Activated B cell treated with CpG ODN at 0.5 μM for 24 hours (primary cell): ENCODE data around the gene ATXN2. TPM values are rescaled to one million over a fixed set of nuclear protein-coding genes. Genes with fewer than 3 reads are reported as not detected.

Source experiments
- ATAC-seq: fragments of 200-7000 bp; cut with Tn5 transposase; one replicate; pipeline ENCODE4 v1.10.0; 2021; ENCODE audit warnings: low read depth, mild to moderate bottlenecking, moderate library complexity
- CTCF ChIA-PET: fragments of 350-600 bp; sonication (Branson Sonifier 250); formaldehyde crosslinking; loops from one replicate; lab custom pipeline; 2021; ENCODE audit warnings: antibody characterized with exemption; lab: Charles Lee
- POLR2A ChIA-PET: fragments of 350-600 bp; sonication (Branson Sonifier 250); formaldehyde crosslinking; loops from one replicate; lab custom pipeline; 2021; ENCODE audit warnings: antibody characterized with exemption; lab: Charles Lee
- DNase-seq: peaks from one replicate; pipeline ENCODE4 v3.0.0; 2022
- H3K27ac Mint-ChIP-seq: one replicate; pipeline ENCODE4 v1.8.0; 2020; ENCODE audit warnings: mixed read lengths
- H3K27me3 Mint-ChIP-seq: one replicate; pipeline ENCODE4 v1.8.0; 2021; ENCODE audit warnings: mixed read lengths
- H3K36me3 Mint-ChIP-seq: one replicate; pipeline ENCODE4 v1.8.0; 2021; ENCODE audit warnings: low read depth, mixed read lengths
- H3K4me1 Mint-ChIP-seq: one replicate; pipeline ENCODE4 v1.8.0; 2021; ENCODE audit warnings: mixed read lengths
- H3K4me3 Mint-ChIP-seq: one replicate; pipeline ENCODE4 v1.8.0; 2020; ENCODE audit warnings: mild to moderate bottlenecking, mixed read lengths
- H3K9me3 Mint-ChIP-seq: one replicate; pipeline ENCODE4 v1.8.0; 2020; ENCODE audit warnings: mixed read lengths
- intact Hi-C: fragments of 100-400 bp; cut with micrococcal nuclease; formaldehyde crosslinking; loops from one replicate; pipeline ENCODE4 v1.15.1; 2024
- total RNA-seq: library from RNA; stranded (reverse); gene quantifications from 2 replicates; pipeline ENCODE4 v1.2.3, GENCODE V29; 2022
- TF ChIP-seq, protein P1 (sequence below): fragments of 200-600 bp; IDR thresholded peaks from one replicate; pipeline ENCODE4 v1.8.0; 2022; ENCODE audit warnings: antibody characterized with exemption, mild to moderate bottlenecking

The ATXN2 gene, protein sequence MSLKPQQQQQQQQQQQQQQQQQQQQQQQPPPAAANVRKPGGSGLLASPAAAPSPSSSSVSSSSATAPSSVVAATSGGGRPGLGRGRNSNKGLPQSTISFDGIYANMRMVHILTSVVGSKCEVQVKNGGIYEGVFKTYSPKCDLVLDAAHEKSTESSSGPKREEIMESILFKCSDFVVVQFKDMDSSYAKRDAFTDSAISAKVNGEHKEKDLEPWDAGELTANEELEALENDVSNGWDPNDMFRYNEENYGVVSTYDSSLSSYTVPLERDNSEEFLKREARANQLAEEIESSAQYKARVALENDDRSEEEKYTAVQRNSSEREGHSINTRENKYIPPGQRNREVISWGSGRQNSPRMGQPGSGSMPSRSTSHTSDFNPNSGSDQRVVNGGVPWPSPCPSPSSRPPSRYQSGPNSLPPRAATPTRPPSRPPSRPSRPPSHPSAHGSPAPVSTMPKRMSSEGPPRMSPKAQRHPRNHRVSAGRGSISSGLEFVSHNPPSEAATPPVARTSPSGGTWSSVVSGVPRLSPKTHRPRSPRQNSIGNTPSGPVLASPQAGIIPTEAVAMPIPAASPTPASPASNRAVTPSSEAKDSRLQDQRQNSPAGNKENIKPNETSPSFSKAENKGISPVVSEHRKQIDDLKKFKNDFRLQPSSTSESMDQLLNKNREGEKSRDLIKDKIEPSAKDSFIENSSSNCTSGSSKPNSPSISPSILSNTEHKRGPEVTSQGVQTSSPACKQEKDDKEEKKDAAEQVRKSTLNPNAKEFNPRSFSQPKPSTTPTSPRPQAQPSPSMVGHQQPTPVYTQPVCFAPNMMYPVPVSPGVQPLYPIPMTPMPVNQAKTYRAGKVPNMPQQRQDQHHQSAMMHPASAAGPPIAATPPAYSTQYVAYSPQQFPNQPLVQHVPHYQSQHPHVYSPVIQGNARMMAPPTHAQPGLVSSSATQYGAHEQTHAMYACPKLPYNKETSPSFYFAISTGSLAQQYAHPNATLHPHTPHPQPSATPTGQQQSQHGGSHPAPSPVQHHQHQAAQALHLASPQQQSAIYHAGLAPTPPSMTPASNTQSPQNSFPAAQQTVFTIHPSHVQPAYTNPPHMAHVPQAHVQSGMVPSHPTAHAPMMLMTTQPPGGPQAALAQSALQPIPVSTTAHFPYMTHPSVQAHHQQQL
- total RNA-seq: 38.3 and 46.2 TPM in 2 replicates

DNA sequence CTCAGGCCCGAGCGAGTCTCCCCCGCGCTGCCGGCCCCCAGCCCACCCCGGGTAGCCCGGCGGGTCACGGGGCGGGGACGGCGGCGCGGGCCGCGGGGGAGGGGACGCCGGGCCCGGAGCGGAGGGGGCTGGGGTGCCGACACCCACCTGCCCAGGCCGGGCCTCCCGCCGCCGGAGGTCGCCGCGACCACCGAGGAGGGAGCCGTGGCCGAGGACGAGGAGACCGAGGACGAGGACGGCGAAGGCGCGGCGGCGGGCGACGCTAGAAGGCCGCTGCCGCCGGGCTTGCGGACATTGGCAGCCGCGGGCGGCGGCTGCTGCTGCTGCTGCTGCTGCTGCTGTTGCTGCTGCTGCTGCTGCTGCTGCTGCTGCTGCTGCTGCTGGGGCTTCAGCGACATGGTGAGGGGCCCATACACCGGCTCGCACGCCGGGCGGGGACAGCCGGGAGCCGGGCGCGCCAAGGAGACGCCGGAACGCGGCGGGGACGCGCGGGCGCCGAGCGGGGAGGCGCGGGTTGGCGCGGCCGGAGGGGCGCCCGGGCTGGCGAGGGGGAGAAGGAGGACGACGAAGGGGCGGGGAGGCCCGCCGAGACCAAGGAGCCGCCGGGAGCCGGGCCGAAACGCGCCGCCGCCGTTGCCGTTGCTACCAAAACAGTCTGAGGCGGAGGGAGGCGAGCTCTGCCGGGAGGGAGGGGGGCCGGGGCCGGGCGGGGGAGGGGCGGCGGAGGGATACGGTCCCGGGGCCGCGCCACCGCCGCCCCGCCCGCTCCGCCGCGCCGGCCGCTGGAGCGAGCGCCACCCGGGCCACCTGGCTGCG lies at the start of gene ATXN2:
Gene ATXN2, minus strand, starts transcription at position 679 of the 816 bp plus-strand sequence. Its CDS starts 281 bp downstream, at position 398.
- H3K27me3 Mint-ChIP-seq: no peaks in the 10 kb centered on the region
- H3K36me3 Mint-ChIP-seq: peaks cover 12% of the 10 kb centered on the region
- CTCF ChIA-PET: no interaction called here
- DNase-seq: peak; percentile 42
- TF ChIP-seq, protein P1, sequence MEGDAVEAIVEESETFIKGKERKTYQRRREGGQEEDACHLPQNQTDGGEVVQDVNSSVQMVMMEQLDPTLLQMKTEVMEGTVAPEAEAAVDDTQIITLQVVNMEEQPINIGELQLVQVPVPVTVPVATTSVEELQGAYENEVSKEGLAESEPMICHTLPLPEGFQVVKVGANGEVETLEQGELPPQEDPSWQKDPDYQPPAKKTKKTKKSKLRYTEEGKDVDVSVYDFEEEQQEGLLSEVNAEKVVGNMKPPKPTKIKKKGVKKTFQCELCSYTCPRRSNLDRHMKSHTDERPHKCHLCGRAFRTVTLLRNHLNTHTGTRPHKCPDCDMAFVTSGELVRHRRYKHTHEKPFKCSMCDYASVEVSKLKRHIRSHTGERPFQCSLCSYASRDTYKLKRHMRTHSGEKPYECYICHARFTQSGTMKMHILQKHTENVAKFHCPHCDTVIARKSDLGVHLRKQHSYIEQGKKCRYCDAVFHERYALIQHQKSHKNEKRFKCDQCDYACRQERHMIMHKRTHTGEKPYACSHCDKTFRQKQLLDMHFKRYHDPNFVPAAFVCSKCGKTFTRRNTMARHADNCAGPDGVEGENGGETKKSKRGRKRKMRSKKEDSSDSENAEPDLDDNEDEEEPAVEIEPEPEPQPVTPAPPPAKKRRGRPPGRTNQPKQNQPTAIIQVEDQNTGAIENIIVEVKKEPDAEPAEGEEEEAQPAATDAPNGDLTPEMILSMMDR: no peak
- H3K9me3 Mint-ChIP-seq: no peaks in the 10 kb centered on the region
- intact Hi-C loops: loop anchor here (2.0 to 10.0 kb wide), 5 partner anchors 88 to 1717 kb away; partner anchors contain the start of genes ACAD10, GLTP, HECTD4 and MAPKAPK5
- ATAC-seq: peak; percentile 54
- POLR2A ChIA-PET: interaction anchor here (0.8 kb wide), 3 partner anchors 87 to 243 kb away, joined by 3 to 7 read pairs (median 4); partner anchors contain the start of genes ACAD10, BRAP and MAPKAPK5
- peaks cover 32% of the 10 kb centered on the region for H3K4me1 Mint-ChIP-seq
- H3K4me3 Mint-ChIP-seq: peak within 1 kb of the TSS; percentile 89
- peak within 1 kb of the TSS; percentile 88 for H3K27ac Mint-ChIP-seq

DNA sequence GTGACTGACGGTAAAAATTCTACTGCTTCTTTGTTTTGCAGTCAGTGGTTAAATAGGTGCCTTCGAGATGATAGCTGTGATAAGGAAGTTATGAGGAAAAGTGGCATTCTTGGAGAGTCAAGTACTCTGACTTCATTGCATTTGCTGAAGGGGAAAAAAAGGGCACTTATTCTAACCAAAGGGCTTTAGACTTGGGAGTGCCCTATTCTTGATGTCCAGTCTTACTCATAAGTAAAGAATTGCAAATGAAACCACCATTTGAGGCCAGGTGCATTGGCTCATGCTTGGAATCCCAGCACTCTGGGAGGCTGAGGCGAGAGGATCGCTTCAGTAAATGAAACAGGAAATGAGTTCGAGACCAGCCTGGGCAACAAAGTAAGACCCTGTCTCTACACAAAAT lies 46.3 kb upstream of the ATXN2 start:
- intact Hi-C loops: no loop called here

DNA sequence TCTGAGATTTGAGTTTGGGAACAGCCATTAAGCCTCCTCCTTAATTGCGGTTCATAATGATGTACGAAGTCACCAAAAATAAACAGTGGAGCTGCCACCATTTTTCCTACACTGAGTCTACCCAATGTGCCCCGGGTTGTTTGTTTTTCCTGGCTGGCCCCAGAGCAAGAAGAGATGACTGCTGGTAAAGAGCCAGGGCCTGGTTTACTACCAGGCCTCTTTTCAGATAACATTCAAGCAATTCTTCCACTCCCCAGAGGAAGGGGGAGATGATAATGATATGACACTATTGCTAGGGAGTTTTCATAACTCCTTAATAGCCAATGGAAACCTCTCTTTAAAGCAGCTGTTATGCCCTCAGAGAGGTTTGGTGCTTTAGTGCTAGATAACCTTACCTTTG lies 44.3 kb upstream of the ATXN2 start:
- Mint-ChIP-seq H3K9me3 (no peaks in the 10 kb centered on the region), H3K4me1 (no peaks in the 10 kb centered on the region), H3K36me3 (peaks cover 71% of the 10 kb centered on the region), H3K4me3 (no peak overlapping the region), H3K27ac (no peak overlapping the region), H3K27me3 (no peaks in the 10 kb centered on the region)
- ChIA-PET CTCF (no interaction called here), POLR2A (no interaction called here)
- TF ChIP-seq, protein P1: no peak
- intact Hi-C loops: no loop called here
- no peak for DNase-seq
- no peak for ATAC-seq

More for the DNA sequence above, 46.3 kb upstream of the ATXN2 start:
- DNase-seq (no peak), ATAC-seq (no peak)
- Mint-ChIP-seq H3K4me1 (no peaks in the 10 kb centered on the region), H3K27me3 (no peaks in the 10 kb centered on the region), H3K4me3 (no peak overlapping the region), H3K27ac (no peak overlapping the region), H3K36me3 (peaks cover 76% of the 10 kb centered on the region), H3K9me3 (no peaks in the 10 kb centered on the region)
- TF ChIP-seq, protein P1: no peak
- ChIA-PET POLR2A (no interaction called here), CTCF (no interaction called here)

DNA sequence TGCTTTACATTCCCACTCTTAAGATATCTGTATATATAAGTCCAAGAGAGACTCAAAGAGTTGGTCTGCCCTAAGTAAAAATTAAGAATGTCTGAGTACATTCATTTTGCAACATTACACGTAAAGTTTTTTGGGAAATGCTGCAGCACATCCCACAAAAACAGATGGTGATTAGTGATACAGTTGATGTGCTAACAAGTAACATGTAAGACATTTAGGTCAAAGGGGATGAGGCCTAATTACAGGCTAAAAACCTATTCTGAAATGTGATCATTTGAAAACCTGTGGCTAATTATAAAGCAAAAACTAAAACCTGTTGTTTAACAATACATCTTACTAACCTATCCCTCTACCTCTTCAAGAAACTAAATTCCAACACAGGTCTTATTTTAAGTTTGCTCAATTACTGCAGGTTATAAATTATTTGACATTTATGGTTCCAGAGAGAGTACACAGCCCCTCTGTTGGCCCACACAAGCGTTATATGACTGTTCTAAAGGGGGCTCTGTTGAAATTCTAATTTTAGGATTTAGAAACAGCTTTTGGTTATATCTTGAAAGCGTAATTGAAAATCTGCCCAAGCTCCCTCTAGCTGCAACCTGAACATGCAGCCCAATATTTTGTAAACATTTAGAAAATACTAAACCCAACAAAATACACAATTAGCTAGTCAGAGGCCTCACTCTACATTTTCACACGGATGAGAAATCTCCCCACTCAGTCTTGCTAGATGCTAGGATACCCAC lies 43.7 kb upstream of the ATXN2 start:
- no peak overlapping the region for H3K4me3 Mint-ChIP-seq
- ATAC-seq: no peak
- TF ChIP-seq, protein P1: no peak
- H3K27ac Mint-ChIP-seq: no peak overlapping the region
- no peaks in the 10 kb centered on the region for H3K9me3 Mint-ChIP-seq
- CTCF ChIA-PET: no interaction called here
- DNase-seq: no peak
- peaks cover 67% of the 10 kb centered on the region for H3K36me3 Mint-ChIP-seq
- intact Hi-C loops: no loop called here
- H3K27me3 Mint-ChIP-seq: no peaks in the 10 kb centered on the region
- H3K4me1 Mint-ChIP-seq: no peaks in the 10 kb centered on the region
- POLR2A ChIA-PET: no interaction called here
